ENCODE measurements around the gene TLX2.

The TLX2 gene

DNA sequence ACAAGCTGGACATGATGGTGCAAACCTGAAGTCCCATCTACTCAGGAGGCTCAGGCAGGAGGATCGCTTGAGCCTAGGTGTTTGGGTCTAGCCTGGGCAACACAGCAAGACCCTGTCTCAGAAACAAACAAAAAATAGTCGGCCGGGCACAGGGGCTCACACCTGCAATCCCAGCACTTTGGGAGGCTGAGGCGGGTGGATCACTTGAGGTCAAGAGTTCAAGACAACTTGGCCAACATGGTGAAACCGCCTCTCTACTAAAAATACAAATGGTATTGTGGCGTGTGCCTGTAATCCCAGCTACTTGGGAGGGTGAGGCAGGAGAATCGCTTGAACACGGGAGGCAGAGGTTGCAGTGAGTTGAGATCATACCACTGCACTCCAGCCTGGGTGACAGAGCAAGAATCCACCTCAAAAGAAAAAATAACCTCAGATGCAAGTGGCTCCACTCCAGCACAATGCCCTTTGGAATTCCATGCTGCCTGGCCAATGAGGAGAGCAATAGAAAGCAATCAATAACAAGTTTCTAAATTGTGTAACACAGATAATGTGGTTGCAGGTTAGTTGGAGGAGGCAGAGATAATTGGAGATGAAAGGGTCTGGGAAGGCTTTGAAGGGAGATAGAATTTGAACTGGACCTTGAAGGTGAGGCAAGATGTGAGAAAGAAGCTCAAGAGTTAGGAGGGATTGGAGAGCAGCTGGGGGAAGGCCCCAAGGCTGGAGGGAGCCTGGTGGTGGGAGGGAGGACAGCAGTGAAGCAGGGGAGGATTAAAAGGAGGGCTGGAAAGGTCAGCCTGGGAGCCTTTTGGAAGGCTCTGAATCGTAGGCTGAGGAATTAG is 25.4 kb upstream of the TLX2 start:
- no peak for DNase-seq (ENCODE audit: low read depth)
- TF ChIP-seq CTCF (IDR thresholded peaks at IDR 0.05; ENCODE audit: control insufficient read depth, extremely low read depth, insufficient read depth), result no peak
- no peak overlapping the region for H3K4me3 ChIP-seq (ENCODE audit: low read depth, low read length)

DNA sequence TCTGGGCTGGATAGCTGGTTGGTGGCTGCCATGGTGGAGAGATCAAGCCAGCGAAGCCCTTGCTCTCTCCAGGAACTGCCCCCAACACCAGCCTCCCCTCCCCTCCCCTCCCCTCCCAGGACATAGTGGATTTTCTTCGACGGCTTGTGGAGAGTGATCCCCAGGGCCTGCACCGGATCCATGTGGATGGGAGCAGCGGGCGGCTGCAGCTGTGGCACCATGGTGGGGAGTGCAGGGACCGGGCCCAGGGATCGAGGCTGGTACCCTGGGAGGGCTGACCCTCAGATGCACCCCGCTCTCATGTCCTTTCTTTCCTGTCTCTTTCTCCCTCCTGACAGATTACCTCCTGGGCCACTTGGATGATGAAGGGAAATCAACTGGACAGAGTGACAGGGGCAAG is 24.3 kb upstream of the TLX2 start:
- no peak for TF ChIP-seq CTCF (IDR thresholded peaks at IDR 0.05; ENCODE audit: control insufficient read depth, extremely low read depth, insufficient read depth)
- no peak overlapping the region for H3K4me3 ChIP-seq (ENCODE audit: low read depth, low read length)
- DNase-seq (ENCODE audit: low read depth), result no peak

DNA sequence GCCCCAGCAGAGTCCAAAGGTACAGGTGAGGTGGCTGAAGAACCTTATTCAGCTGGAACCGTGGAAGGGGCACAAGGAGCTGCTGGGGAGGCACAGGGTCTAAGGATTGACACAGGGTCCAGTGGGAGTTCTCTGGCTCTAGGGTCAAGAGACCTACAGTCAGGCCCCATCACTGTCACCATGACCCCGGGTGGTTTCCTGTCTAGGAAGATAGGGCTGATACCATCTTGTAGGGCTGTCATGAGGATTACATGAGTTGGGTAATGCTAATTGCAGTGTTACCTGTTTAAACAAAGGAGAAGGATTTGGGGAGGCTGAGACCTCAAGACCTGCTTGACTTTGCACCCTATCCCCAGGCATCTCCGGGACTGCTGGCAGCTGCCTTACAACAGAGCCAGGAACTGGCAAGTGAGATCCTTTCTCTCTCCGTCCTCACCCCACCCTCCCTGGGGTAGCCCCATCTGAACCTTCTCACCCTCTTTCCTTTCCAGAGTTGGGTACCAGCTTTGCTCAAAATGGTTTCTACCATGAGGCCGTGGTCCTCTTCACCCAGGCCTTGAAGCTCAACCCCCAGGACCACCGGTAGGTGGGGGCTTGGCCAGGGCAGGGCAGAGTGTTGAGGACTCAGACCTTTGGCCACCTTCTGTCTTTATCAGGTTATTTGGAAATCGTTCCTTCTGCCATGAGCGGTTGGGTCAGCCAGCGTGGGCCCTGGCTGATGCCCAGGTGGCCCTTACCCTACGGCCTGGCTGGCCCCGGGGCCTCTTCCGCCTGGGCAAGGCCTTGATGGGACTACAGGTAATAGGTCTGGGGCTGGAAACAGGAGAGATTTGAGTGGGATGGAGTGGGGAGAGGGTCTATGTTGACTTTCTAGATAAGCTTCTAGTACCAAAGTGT is 22.4 kb upstream of the TLX2 start:
- no peak for TF ChIP-seq CTCF (IDR thresholded peaks at IDR 0.05; ENCODE audit: control insufficient read depth, extremely low read depth, insufficient read depth)
- no peak for DNase-seq (ENCODE audit: low read depth)
- no peak overlapping the region for H3K4me3 ChIP-seq (ENCODE audit: low read depth, low read length)

DNA sequence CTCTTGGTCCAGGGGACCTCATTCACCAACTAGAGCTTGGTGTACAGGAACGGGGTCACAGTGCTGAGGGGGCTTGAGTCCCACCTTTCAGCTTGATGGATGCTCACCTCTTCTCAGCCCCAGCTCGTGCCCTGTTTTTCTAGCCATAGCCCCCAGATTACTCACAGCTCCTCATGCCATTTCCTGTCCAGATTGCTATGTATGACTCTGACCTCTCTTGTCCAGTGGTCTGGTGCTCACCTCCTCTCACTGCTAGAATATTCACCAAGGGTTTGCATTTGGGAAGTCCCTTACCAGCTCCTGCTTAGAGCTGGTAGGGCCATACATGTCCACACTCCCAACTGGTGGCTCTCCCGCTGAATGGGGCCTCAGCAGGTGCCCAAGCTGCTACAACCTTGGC is 20.7 kb upstream of the TLX2 start:
- TF ChIP-seq CTCF (IDR thresholded peaks at IDR 0.05; ENCODE audit: control insufficient read depth, extremely low read depth, insufficient read depth), result no peak
- DNase-seq (ENCODE audit: low read depth), result no peak
- H3K4me3 ChIP-seq (ENCODE audit: low read depth, low read length), result no peak overlapping the region

- TF ChIP-seq CTCF (IDR thresholded peaks at IDR 0.05; ENCODE audit: control insufficient read depth, extremely low read depth, insufficient read depth), result no peak
These were observed 18.8 kb upstream of the TLX2 start for GRCh38 chr2:74495440-74495839.

GRCh38 chr2:74496997-74497776 is 17.1 kb upstream of the TLX2 start:
- TF ChIP-seq CTCF (IDR thresholded peaks at IDR 0.05; ENCODE audit: control insufficient read depth, extremely low read depth, insufficient read depth), result no peak
- DNase-seq (ENCODE audit: low read depth), result no peak
- no peak overlapping the region for H3K4me3 ChIP-seq (ENCODE audit: low read depth, low read length)

More at GRCh38 chr2:74495440-74495839, 18.8 kb upstream of the TLX2 start:
- no peak for DNase-seq (ENCODE audit: low read depth)
- H3K4me3 ChIP-seq (ENCODE audit: low read depth, low read length), result no peak overlapping the region

Measured in LNCaP clone FGC (cell line).